Erythroblast (primary cell): Measurements from ENCODE around the gene ZNF668.
"Not testable (repeated sequence)": the region's sequence is repeated elsewhere in the genome, so short reads cannot be mapped to it uniquely, and the experiment has no call there.

Experiments used
- DNase-seq, 2 experiments: peaks; one replicate each; lab custom pipeline; 2025; lab: John Stamatoyannopoulos, UW
- GATA1 ChIP-seq: IDR thresholded peaks from 2 replicates; pipeline ENCODE4 v1.6.1; 2011; ENCODE audit warnings: low read depth, mild to moderate bottlenecking, control low read depth, low read length, moderate library complexity
- POLR2A ChIP-seq: IDR thresholded peaks from 2 replicates; pipeline ENCODE4 v1.6.1; 2011; ENCODE audit warnings: mild to moderate bottlenecking, low read length

The ZNF668 gene

GRCh38 chr16:31038993-31039392 is 35.0 kb downstream of the ZNF668 start:
- DNase-seq, result no peak
- TF ChIP-seq POLR2A (no peak), GATA1 (no peak)

DNA sequence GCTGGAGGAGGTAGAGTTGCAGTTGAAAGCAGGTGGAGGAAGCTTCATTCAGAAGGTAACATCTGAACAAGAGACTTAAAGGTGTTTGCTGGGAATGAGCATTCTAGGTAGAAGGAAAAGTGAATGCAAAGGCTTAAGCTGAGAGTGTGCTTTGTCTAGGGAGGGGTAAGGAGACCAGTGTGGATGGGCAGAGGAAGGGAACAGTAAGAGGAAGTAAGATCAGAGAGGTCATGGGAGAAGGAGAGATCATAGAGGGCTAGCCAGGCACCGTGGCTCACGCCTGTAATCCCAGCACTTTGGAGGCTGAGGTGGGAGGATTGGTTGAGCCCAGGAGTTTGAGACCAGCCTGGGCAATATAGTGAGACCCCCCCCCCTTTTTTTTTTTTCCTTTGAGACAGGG is 37.3 kb downstream of the ZNF668 start:
- no peak for DNase-seq
- TF ChIP-seq GATA1, result no peak
- TF ChIP-seq POLR2A, result no peak

GRCh38 chr16:31033709-31034492 is 40.1 kb downstream of the ZNF668 start:
- TF ChIP-seq POLR2A (peak; percentile 56), GATA1 (no peak)
- peak; percentile 88 to 93 for DNase-seq

- TF ChIP-seq POLR2A (peak; percentile 63), GATA1 (no peak)
- peak; percentile 99 for DNase-seq
These were observed 41.0 kb downstream of the ZNF668 start, which contains the start of gene STX4 for GRCh38 chr16:31032736-31033708. TSS of gene STX4 (plus strand) at chr16:31033558. CDS start at chr16:31033806, 248 bp downstream.

DNA sequence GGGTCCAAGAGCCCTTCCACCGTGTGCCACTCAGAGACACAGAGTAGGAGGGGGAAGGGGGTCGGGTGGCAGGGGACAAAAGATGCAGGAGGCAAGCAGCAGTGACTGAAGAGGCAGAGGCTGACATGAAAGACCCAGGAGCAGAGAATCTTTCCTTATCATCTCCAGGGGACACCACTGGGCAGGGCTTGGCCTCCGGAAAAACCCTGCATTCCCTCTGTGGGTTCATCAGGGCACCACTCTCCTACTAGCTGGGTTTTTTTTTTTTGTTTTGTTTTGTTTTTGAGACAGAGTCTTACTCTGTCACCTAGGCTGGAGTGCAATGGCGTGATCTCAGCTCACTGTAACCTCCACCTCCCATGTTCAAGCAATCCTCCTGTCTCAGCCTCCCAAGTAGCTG is 42.8 kb downstream of the ZNF668 start:
- no peak for DNase-seq
- TF ChIP-seq POLR2A (no peak), GATA1 (no peak)

DNA sequence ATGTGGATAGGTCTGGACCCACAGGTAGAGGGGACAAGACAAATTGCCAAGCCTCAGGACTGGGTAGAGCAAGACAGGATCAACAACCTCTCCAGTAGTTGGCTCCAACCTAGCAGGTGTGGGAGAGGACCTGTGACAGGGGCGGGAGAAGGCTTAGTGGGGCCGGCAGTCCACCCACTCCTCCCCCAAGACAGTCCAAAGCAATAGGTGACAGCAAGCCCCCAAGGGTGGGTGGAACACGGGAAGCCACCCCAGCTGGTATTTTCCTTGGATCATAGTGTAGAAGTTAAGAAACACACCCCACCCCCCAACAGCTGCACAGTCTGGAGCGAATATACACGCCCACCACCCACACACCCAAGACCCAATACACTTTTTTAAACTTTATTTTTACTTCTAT is 44.8 kb downstream of the ZNF668 start:
- no peak for DNase-seq
- TF ChIP-seq POLR2A (no peak), GATA1 (no peak)

DNA sequence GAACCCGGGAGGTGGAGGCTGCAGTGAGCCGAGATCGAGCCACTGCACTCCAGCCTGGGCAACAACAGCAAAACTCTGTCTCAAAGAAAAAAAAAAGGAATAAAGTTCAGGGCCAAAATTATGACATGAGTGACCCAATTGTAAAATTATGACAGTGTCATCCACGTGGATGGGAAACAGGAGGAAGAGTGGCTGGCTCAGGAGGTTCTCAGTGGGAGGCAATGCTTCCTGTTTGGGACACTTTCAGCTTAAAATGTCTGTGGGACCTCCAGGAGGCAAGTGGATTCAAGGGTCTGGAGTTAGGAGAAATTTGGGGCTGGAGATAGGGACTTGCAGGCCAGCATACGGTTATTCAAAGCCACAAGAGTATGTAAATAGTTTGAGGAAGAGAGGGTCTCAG is 48.7 kb downstream of the ZNF668 start:
- no peak for DNase-seq

DNA sequence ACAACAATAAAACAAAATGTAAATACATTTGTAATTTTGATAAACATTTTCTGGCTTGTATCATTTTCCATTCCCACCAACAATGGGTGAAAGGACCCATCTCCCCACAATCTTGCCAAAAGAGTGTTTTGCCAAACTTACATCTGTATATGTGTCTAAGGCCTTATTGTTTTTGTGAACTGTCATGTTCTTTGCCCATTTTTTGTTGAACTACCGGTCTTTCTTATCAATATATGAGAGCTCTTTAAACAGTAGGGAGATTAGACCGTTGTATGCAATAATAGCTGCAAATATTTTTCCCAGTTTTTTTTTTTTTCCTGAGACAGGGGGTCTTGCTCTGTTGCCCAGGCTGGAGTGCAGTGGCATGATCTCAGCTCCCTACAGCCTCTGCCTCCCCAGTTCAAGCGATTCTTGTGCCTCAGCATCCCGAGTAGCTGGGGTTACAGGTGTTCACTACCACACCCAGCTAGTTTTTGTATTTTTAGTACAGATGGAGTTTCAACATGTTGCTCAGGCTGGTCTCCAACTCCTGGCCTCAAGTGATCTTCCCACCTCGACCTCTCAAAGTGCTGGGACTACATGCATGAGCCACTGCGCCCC is 50.3 kb downstream of the ZNF668 start:
- DNase-seq, result no peak
- TF ChIP-seq POLR2A (no peak), GATA1 (no peak)

More for the DNA sequence above, 48.7 kb downstream of the ZNF668 start:
- TF ChIP-seq POLR2A (no peak), GATA1 (no peak)

DNA sequence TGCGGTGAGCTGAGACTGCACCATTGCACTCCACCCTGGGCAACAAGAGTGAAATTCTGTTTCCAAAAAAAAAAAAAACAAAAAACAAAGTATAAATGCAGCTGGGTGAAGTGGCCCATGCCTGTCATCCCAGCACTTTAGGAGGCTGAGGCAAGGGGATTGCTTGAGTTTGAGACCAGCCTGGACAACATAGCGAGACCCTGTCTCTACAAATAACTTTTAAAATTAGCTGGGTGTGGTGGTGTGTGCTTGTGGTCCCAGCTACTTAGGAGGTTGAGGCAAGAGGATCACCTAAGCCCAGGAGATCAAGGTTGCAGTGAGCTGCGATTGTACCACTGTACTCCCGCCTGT is 50.8 kb downstream of the ZNF668 start:
- TF ChIP-seq POLR2A, result no peak
- no peak for TF ChIP-seq GATA1
- no peak for DNase-seq

- no peak for DNase-seq
These were observed 51.3 kb downstream of the ZNF668 start for GRCh38 chr16:31022544-31023251.

DNA sequence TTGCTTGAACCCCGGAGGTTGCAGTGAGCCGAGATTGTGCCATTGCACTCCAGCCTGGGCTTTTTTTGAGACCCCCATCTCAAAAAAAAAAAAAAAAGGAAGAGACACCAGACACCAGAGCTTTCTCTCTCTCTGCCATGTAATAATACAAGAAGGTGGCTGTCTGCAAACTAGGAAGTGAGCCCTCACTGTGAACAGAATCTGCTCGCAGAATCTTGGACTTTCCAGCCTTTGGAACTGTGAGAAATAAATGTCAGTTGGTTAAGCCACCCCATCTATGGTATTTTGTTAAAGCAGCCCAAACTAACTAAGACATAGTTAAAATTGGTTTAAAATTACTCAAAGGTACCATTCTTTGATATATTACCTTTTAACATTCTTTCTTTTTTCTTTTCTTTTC is 53.5 kb downstream of the ZNF668 start:
- TF ChIP-seq POLR2A (no peak), GATA1 (no peak)
- no peak for DNase-seq

More at GRCh38 chr16:31022544-31023251, 51.3 kb downstream of the ZNF668 start:
- TF ChIP-seq GATA1 (no peak), POLR2A (no peak)

DNA sequence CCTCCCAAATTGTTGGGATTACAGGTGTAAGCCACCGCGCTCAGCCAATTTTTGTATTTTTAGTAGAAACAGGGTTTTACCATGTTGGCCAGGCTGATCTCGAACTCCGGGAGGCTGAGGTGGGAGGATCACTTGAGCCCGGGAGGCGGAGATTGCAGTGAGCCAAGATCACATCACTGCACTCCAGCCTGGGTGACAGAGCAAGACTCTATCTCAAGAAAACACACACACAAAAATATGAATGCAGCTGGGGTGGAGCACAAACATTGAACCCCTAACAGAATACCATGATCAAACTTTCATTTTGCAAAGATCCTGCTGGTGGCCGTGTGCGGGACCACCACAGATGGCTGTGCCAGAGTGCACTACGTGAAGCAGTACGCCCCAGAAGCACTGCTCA is 56.3 kb downstream of the ZNF668 start:
- DNase-seq, result peak; percentile 72 to 82

DNA sequence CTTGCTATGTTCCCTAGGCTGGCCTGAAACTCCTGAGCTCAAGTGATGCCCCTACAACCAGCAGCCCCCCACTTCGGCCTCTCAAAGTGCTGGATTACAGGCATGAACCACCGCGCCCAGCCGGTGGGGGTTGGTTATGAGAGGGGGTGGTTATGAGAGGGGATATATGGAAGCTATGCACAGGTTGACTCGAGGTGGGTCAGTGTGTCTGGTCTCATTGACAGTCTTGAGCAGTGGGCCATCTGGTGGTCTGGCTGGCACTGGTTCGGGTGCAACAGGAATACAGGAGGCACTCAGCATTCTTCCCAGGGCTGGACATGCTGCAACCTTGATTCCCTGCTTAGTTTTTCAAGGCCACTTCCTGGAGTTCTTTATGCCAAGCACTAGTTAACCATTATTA is 58.0 kb downstream of the ZNF668 start:
- no peak for DNase-seq
- TF ChIP-seq GATA1 (no peak), POLR2A (no peak)

DNA sequence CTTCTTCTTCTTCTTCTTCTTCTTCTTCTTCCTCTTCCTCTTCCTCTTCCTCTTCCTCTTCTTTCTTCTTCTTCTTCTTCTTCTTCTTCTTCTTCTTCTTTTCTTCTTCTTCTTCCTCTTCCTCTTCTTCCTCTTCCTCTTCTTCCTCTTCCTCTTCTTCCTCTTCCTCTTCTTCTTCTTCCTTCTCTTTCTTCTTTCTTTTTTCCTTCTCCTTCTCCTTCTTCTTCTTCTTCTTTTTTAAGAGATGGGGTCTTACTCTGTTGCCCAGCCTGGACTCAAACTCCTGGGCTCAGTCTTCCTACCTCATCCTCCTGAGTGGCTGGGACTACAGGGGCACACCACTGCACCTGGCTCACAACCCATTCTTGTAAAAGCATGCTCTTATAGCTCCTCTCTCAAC is 60.7 kb downstream of the ZNF668 start:
- DNase-seq, result not testable (repeated sequence)

GRCh38 chr16:31011815-31012214 is 62.2 kb downstream of the ZNF668 start:
- DNase-seq, result not testable (repeated sequence)
